ENCODE data around the gene AGAP6. TPM values are rescaled to one million over a fixed set of nuclear protein-coding genes. Genes with fewer than 3 reads are reported as not detected.
"Not testable (repeated sequence)": the region's sequence is repeated elsewhere in the genome, so short reads cannot be mapped to it uniquely, and the experiment has no call there.

The AGAP6 gene
- total RNA-seq, 1 experiment from 2014 or later = 13.4 TPM

- not testable (repeated sequence) for H3T11ph ChIP-seq (ENCODE audit: low read length); DNase-seq; H2AK5ac ChIP-seq (ENCODE audit: insufficient read length, low read length); H3K18ac ChIP-seq (ENCODE audit: insufficient read length, low read depth, low read length); H3K56ac ChIP-seq (ENCODE audit: insufficient read length, low read depth, low read length); H2BK20ac ChIP-seq (ENCODE audit: low read depth, low read length, poor library complexity, severe bottlenecking); H3K27ac ChIP-seq (ENCODE audit: insufficient read length, low read depth, low read length); H2BK12ac ChIP-seq (ENCODE audit: insufficient read length, low read depth, low read length); H4K91ac ChIP-seq (ENCODE audit: insufficient read length, low read depth, low read length); H3K14ac ChIP-seq (ENCODE audit: insufficient read depth, low read length); H4K8ac ChIP-seq (replicated peaks; ENCODE audit: insufficient read length, low read depth, low read length); H4K5ac ChIP-seq (ENCODE audit: insufficient read length, low read depth, low read length); H3K4me3 Mint-ChIP-seq; H2BK15ac ChIP-seq (ENCODE audit: low read depth, low read length); H3K79me1 ChIP-seq (ENCODE audit: insufficient read depth, low read depth, low read length, poor library complexity, severe bottlenecking); H2BK5ac ChIP-seq (ENCODE audit: insufficient read length, low read length); H3K23ac ChIP-seq (ENCODE audit: insufficient read length, low read depth, low read length); H3K27ac Mint-ChIP-seq; H3K79me2 ChIP-seq (ENCODE audit: insufficient read depth, low read length); H3K23me2 ChIP-seq (ENCODE audit: insufficient read length, low read depth, low read length, poor library complexity, severe bottlenecking); H3K4me1 ChIP-seq (ENCODE audit: insufficient read depth, low read length); H2AFZ ChIP-seq (ENCODE audit: low read length); H3K4ac ChIP-seq (ENCODE audit: low read depth, low read length); H3K9me3 ChIP-seq (ENCODE audit: control insufficient read depth, low read depth, low read length); H3K9me3 Mint-ChIP-seq; H3K4me2 ChIP-seq (ENCODE audit: insufficient read depth, insufficient read length, low read length); H2BK120ac ChIP-seq (ENCODE audit: low read depth, low read length, poor library complexity, severe bottlenecking); H3K27me3 ChIP-seq (ENCODE audit: insufficient read depth, low read length); H3K9ac ChIP-seq (ENCODE audit: extremely low read depth, insufficient read length, low read length); H3K4me1 Mint-ChIP-seq; H4K20me1 ChIP-seq (ENCODE audit: control insufficient read depth, insufficient read depth, insufficient read length); H3K27me3 Mint-ChIP-seq (ENCODE audit: low read depth)
- WGBS (ENCODE audit: extremely low coverage, insufficient read length, low lambda C conversion rate) = no CpG with 5 or more reads among the region's 2 CpGs
- peaks cover 8 to 22% (median 14%) of the 10 kb centered on the region in 3 experiments for H3K36me3 Mint-ChIP-seq (ENCODE audit: insufficient read depth in 1 of 3, low read depth in 3 of 3)
These were observed 16.7 kb upstream of the AGAP6 start for GRCh38 chr10:49971466-49971865.

GRCh38 chr10:49972094-49972493, 16.1 kb upstream of the AGAP6 start:
- H4K91ac ChIP-seq (ENCODE audit: insufficient read length, low read depth, low read length); H2BK15ac ChIP-seq (ENCODE audit: low read depth, low read length); H3T11ph ChIP-seq (ENCODE audit: low read length); H3K4me1 ChIP-seq (ENCODE audit: insufficient read depth, low read length); H4K8ac ChIP-seq (replicated peaks; ENCODE audit: insufficient read length, low read depth, low read length); H3K18ac ChIP-seq (ENCODE audit: insufficient read length, low read depth, low read length); H3K27me3 ChIP-seq (ENCODE audit: insufficient read depth, low read length); H3K79me1 ChIP-seq (ENCODE audit: insufficient read depth, low read depth, low read length, poor library complexity, severe bottlenecking); H2AK5ac ChIP-seq (ENCODE audit: insufficient read length, low read length); H3K23ac ChIP-seq (ENCODE audit: insufficient read length, low read depth, low read length); H3K27ac ChIP-seq (ENCODE audit: insufficient read length, low read depth, low read length); H3K23me2 ChIP-seq (ENCODE audit: insufficient read length, low read depth, low read length, poor library complexity, severe bottlenecking); H3K9me3 Mint-ChIP-seq; H2AFZ ChIP-seq (ENCODE audit: low read length); DNase-seq; H3K9me3 ChIP-seq (ENCODE audit: control insufficient read depth, low read depth, low read length); H3K4me2 ChIP-seq (ENCODE audit: insufficient read depth, insufficient read length, low read length); H2BK12ac ChIP-seq (ENCODE audit: insufficient read length, low read depth, low read length); H4K20me1 ChIP-seq (ENCODE audit: control insufficient read depth, insufficient read depth, insufficient read length); H3K79me2 ChIP-seq (ENCODE audit: insufficient read depth, low read length); H3K27me3 Mint-ChIP-seq (ENCODE audit: low read depth); H3K9ac ChIP-seq (ENCODE audit: extremely low read depth, insufficient read length, low read length); H4K5ac ChIP-seq (ENCODE audit: insufficient read length, low read depth, low read length); H3K4me1 Mint-ChIP-seq; H3K56ac ChIP-seq (ENCODE audit: insufficient read length, low read depth, low read length); H2BK5ac ChIP-seq (ENCODE audit: insufficient read length, low read length); H3K4ac ChIP-seq (ENCODE audit: low read depth, low read length); H3K14ac ChIP-seq (ENCODE audit: insufficient read depth, low read length); H3K27ac Mint-ChIP-seq; H2BK120ac ChIP-seq (ENCODE audit: low read depth, low read length, poor library complexity, severe bottlenecking); H3K4me3 Mint-ChIP-seq; H2BK20ac ChIP-seq (ENCODE audit: low read depth, low read length, poor library complexity, severe bottlenecking): not testable (repeated sequence)
- peaks cover 8 to 24% (median 14%) of the 10 kb centered on the region in 3 experiments for H3K36me3 Mint-ChIP-seq (ENCODE audit: insufficient read depth in 1 of 3, low read depth in 3 of 3)
- no CpG with 5 or more reads among the region's 3 CpGs for WGBS (ENCODE audit: extremely low coverage, insufficient read length, low lambda C conversion rate)
